Neutrophil (primary cell): ENCODE results near the gene SLC44A1.

Experiments
- H3K27ac ChIP-seq: fragments of 200-600 bp; sonication (generic); 2 replicates; pipeline ENCODE4 v1.5.1; 2016; ENCODE audit warnings: mild to moderate bottlenecking, moderate library complexity
- H3K27me3 ChIP-seq: fragments of 200-600 bp; sonication (generic); 2 replicates; pipeline ENCODE4 v1.6.0; 2016; ENCODE audit warnings: mild to moderate bottlenecking
- H3K36me3 ChIP-seq: fragments of 200-600 bp; sonication (generic); 2 replicates; pipeline ENCODE4 v1.5.1; 2017
- H3K4me1 ChIP-seq, 2 experiments: fragments of 200-600 bp in 1 of 2; sonication (generic) in 1 of 2; 1 replicate in 1 of 2; 2 replicates in 1 of 2; pipeline versions ENCODE4 v1.5.1 to v1.6.1; 2013 to 2016; ENCODE audit warnings: low read depth in 1 of 2, low read length in 1 of 2, mild to moderate bottlenecking in 1 of 2, moderate library complexity in 1 of 2; ENCODE audit not compliant: control insufficient read depth in 1 of 2, insufficient read depth in 1 of 2
- H3K4me3 ChIP-seq, 2 experiments: fragments of 200-600 bp in 1 of 2; sonication (generic) in 1 of 2; 1 replicate in 1 of 2; 2 replicates in 1 of 2; pipeline ENCODE4 v1.5.1; 2013 to 2016; ENCODE audit warnings: low read depth in 1 of 2, low read length in 1 of 2, mild to moderate bottlenecking in 1 of 2, moderate library complexity in 1 of 2
- H3K9me3 ChIP-seq: fragments of 200-600 bp; sonication (generic); 2 replicates; pipeline ENCODE4 v1.5.1; 2016
- CTCF ChIP-seq: fragments of 200-600 bp; sonication (generic); IDR thresholded peaks from 2 replicates; pipeline ENCODE4 v1.5.1; 2016; ENCODE audit warnings: antibody characterized with exemption

The SLC44A1 gene

GRCh38 chr9:105205787-105206495, 38.5 kb upstream of the SLC44A1 start:
- no peaks in the 10 kb centered on the region for H3K9me3 ChIP-seq
- no peak overlapping the region for H3K27ac ChIP-seq

GRCh38 chr9:105206496-105206820, 38.0 kb upstream of the SLC44A1 start:
- H3K36me3 ChIP-seq, result no peaks in the 10 kb centered on the region
- no peak overlapping the region for H3K27ac ChIP-seq

More at GRCh38 chr9:105205787-105206495, 38.5 kb upstream of the SLC44A1 start:
- Histone ChIP-seq H3K27me3 (no peaks in the 10 kb centered on the region), H3K36me3 (no peaks in the 10 kb centered on the region), H3K4me3 (no peak overlapping the region), H3K4me1 (peaks cover 17 to 25% of the 10 kb centered on the region in 2 experiments)
- TF ChIP-seq CTCF, result no peak

GRCh38 chr9:105206821-105207699, 37.4 kb upstream of the SLC44A1 start:
- H3K27ac ChIP-seq, result no peak overlapping the region
- peaks cover 17 to 25% of the 10 kb centered on the region in 2 experiments for H3K4me1 ChIP-seq
- H3K4me3 ChIP-seq, result no peak overlapping the region
- no peaks in the 10 kb centered on the region for H3K27me3 ChIP-seq
- no peak for TF ChIP-seq CTCF
- no peaks in the 10 kb centered on the region for H3K9me3 ChIP-seq
- no peaks in the 10 kb centered on the region for H3K36me3 ChIP-seq

More at GRCh38 chr9:105206496-105206820, 38.0 kb upstream of the SLC44A1 start:
- H3K27me3 ChIP-seq, result no peaks in the 10 kb centered on the region
- TF ChIP-seq CTCF, result no peak
- H3K4me1 ChIP-seq, result peaks cover 17 to 25% of the 10 kb centered on the region in 2 experiments
- no peak overlapping the region for H3K4me3 ChIP-seq
- H3K9me3 ChIP-seq, result no peaks in the 10 kb centered on the region

- H3K27ac ChIP-seq, result no peak overlapping the region
- no peaks in the 10 kb centered on the region for H3K9me3 ChIP-seq
- no peaks in the 10 kb centered on the region for H3K4me1 ChIP-seq
- H3K36me3 ChIP-seq, result no peaks in the 10 kb centered on the region
- H3K27me3 ChIP-seq, result no peaks in the 10 kb centered on the region
- no peak for TF ChIP-seq CTCF
- H3K4me3 ChIP-seq, result no peak overlapping the region
Measured at GRCh38 chr9:105216440-105217178, 27.8 kb upstream of the SLC44A1 start.

GRCh38 chr9:105218673-105219072, 25.8 kb upstream of the SLC44A1 start:
- no peak overlapping the region for H3K27ac ChIP-seq
- no peaks in the 10 kb centered on the region for H3K36me3 ChIP-seq
- TF ChIP-seq CTCF, result no peak
- H3K27me3 ChIP-seq, result no peaks in the 10 kb centered on the region
- no peak overlapping the region for H3K4me3 ChIP-seq
- peaks cover 6% of the 10 kb centered on the region for H3K9me3 ChIP-seq
- H3K4me1 ChIP-seq, result no peaks in the 10 kb centered on the region
